ENCODE measurements around the gene SETBP1.

DNA sequence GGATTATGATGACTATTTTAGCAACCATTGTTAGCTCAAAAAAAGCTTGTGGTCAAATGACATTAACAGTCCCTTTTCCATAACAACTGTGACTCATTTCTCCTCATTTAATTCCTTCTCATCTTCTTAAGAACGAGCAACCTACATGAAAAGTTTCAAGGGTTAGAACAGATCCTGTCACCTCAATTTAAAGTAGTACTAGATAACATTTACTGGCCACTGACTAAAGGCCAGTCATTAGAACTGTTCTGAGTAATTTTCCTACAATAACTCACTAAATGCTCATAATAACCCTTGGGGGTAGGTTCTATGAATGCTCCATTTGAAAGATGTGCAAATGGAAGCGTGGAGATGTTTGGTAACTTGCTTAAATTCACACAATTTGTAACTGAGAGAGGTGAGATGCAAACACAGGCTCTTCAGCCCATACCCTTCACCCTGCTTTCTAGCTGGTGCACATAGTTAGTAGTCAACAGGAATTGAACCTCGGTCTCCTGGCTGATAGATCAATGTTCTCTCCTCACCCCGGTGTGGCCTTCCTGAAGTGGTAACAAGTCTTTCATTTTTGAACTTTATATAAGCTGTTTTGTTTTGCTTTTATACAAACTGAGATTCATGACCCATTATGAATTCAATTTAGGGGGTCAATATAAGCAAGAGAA, 212.5 kb downstream of the SETBP1 start:
- TF ChIP-seq POLR2A (IDR thresholded peaks at IDR 0.05; ENCODE audit: extremely low read depth, insufficient read length) = no peak
- TF ChIP-seq, protein P1, sequence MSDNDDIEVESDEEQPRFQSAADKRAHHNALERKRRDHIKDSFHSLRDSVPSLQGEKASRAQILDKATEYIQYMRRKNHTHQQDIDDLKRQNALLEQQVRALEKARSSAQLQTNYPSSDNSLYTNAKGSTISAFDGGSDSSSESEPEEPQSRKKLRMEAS (IDR thresholded peaks at IDR 0.05; ENCODE audit: low read depth, low read length) = no peak
- TF ChIP-seq, protein P2, sequence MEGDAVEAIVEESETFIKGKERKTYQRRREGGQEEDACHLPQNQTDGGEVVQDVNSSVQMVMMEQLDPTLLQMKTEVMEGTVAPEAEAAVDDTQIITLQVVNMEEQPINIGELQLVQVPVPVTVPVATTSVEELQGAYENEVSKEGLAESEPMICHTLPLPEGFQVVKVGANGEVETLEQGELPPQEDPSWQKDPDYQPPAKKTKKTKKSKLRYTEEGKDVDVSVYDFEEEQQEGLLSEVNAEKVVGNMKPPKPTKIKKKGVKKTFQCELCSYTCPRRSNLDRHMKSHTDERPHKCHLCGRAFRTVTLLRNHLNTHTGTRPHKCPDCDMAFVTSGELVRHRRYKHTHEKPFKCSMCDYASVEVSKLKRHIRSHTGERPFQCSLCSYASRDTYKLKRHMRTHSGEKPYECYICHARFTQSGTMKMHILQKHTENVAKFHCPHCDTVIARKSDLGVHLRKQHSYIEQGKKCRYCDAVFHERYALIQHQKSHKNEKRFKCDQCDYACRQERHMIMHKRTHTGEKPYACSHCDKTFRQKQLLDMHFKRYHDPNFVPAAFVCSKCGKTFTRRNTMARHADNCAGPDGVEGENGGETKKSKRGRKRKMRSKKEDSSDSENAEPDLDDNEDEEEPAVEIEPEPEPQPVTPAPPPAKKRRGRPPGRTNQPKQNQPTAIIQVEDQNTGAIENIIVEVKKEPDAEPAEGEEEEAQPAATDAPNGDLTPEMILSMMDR (IDR thresholded peaks at IDR 0.05; ENCODE audit: low read depth, low read length) = no peak

All from NB4 (cell line).